GM10248 (cell line): ENCODE measurements around the gene ABCG5.

ENCODE experiments used
- CTCF ChIA-PET: fragments of 300-600 bp; sonication (Branson Sonifier 250); formaldehyde crosslinking; extraction: SDS; loops from one replicate; lab custom pipeline; 2021; ENCODE audit warnings: antibody characterized with exemption; lab: Yijun Ruan, JAX
- POLR2A ChIA-PET: fragments of 350-650 bp; sonication (Branson Sonifier 250); formaldehyde crosslinking; extraction: SDS; loops from one replicate; lab custom pipeline; 2020; ENCODE audit warnings: antibody characterized with exemption; lab: Yijun Ruan, JAX
- DNase-seq: peaks from one replicate; pipeline ENCODE4 v3.0.0; 2012; ENCODE audit errors: extremely low spot score
- TF ChIP-seq, protein P1 (sequence below): IDR thresholded peaks from 2 replicates; pipeline ENCODE4 v1.5.1; 2012; ENCODE audit warnings: mild to moderate bottlenecking, low read depth; ENCODE audit errors: extremely low read depth, missing control alignments, control extremely low read depth

ABCG5 gene

DNA sequence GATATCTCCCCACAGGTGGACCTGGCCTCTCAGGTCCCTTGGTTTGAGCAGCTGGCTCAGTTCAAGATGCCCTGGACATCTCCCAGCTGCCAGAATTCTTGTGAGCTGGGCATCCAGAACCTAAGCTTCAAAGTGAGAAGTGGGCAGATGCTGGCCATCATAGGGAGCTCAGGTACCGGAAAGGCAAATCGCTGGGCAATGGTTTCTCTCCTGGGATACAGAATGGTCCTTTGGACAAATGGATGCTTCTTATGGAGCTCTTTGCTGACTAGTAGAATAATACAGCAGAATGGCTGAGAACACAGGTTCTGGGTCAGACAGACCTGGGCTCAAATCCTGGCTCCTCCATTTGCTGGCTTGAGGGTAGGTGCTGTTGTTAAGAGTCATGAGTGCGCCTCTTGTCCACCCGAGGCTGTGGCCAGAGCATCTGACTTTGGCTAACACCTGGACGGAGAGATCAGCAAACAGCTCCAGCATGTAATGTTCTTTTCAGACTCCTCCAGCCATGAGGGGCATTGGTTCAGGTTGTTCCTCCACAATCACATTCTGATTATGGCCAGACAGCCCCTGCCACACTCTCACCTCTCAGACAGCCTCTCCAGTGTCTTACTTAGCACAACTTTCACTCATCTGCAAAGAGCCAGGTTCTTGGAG lies 7.6 kb upstream of the ABCG5 start:
- ChIA-PET CTCF (no interaction called here), POLR2A (no interaction called here)
- TF ChIP-seq, protein P1, sequence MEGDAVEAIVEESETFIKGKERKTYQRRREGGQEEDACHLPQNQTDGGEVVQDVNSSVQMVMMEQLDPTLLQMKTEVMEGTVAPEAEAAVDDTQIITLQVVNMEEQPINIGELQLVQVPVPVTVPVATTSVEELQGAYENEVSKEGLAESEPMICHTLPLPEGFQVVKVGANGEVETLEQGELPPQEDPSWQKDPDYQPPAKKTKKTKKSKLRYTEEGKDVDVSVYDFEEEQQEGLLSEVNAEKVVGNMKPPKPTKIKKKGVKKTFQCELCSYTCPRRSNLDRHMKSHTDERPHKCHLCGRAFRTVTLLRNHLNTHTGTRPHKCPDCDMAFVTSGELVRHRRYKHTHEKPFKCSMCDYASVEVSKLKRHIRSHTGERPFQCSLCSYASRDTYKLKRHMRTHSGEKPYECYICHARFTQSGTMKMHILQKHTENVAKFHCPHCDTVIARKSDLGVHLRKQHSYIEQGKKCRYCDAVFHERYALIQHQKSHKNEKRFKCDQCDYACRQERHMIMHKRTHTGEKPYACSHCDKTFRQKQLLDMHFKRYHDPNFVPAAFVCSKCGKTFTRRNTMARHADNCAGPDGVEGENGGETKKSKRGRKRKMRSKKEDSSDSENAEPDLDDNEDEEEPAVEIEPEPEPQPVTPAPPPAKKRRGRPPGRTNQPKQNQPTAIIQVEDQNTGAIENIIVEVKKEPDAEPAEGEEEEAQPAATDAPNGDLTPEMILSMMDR = no peak
- DNase-seq = peak; percentile 6

DNA sequence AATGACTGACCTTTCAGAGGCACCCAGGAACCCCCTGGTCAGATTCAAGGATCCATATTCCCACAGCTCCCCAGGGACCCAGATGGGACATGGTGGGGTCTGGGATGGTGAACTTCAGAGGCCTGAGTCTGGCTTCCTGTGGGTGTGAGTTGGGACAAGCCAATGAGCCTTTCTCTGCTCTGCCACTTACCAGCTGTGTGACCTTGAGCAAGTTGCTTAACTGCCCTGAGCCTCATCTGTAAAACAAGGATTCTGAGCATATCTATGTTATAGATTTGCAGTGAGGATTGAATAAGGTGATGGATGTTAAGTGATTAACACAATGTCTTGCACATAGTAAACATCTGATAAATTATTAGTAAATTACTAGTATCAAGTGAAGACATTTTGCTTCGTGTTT lies 6.5 kb upstream of the ABCG5 start:
- POLR2A ChIA-PET = no interaction called here
- DNase-seq = no peak
- TF ChIP-seq, protein P1 = no peak
- CTCF ChIA-PET = no interaction called here

GRCh38 chr2:43842866-43843226 lies 4.2 kb upstream of the ABCG5 start:
- ChIA-PET CTCF (no interaction called here), POLR2A (no interaction called here)
- DNase-seq = peak; percentile 1
- TF ChIP-seq, protein P1 = no peak

GRCh38 chr2:43841949-43842865 lies 3.6 kb upstream of the ABCG5 start:
- ChIA-PET CTCF (interaction anchor here (0.6 kb wide), 1 partner anchor 635 kb away, joined by 3 read pairs; no protein-coding TSS in a partner anchor), POLR2A (no interaction called here)
- TF ChIP-seq, protein P1 = no peak
- DNase-seq = peak; percentile 1

DNA sequence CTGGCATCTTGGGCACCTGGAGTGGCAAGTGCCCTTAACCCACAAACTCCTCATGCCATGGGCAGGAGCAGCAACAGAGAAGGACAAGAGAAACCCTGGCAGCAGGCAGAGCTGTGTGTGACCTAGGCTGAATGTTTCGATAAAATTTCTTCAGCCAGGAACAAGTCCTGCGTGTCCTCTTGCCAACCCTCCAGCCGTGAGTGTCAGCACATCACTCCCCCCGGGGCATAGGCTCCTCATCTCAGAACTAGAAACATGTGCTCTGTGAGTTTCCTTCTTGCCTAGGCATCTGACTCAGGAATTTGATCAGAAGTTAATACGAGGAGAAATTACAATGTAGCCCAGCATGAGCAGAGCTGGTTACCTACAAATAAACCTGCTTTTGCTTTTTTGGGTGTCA lies 2.3 kb upstream of the ABCG5 start:
- TF ChIP-seq, protein P1 = no peak
- DNase-seq = peak; percentile 4
- POLR2A ChIA-PET = no interaction called here
- CTCF ChIA-PET = no interaction called here

- POLR2A ChIA-PET = no interaction called here
- TF ChIP-seq, protein P1 = no peak
- CTCF ChIA-PET = no interaction called here
- DNase-seq = peak; percentile 2
These were observed 1.3 kb upstream of the ABCG5 start for GRCh38 chr2:43839776-43840564.
